GM19023 (cell line): ENCODE measurements around the gene RPTOR.

ENCODE experiments used
- ATAC-seq: cut with Tn5 transposase; IDR thresholded peaks from one replicate; pipeline ENCODE4 v1.9.1; 2021; ENCODE audit warnings: mild to moderate bottlenecking, moderate library complexity; ENCODE audit not compliant: unreplicated experiment

RPTOR gene

GRCh38 chr17:80839970-80840369, 295.3 kb downstream of the RPTOR start:
- ATAC-seq, result no peak

GRCh38 chr17:80842456-80843013, 297.9 kb downstream of the RPTOR start:
- no peak for ATAC-seq

- no peak for ATAC-seq
Measured at GRCh38 chr17:80843741-80844156, 299.1 kb downstream of the RPTOR start.

GRCh38 chr17:80844418-80844990, 299.9 kb downstream of the RPTOR start:
- no peak for ATAC-seq

GRCh38 chr17:80845069-80845862, 300.6 kb downstream of the RPTOR start:
- ATAC-seq, result no peak

- ATAC-seq, result no peak
Measured at GRCh38 chr17:80845863-80846671, 301.4 kb downstream of the RPTOR start.

- no peak for ATAC-seq
Measured at GRCh38 chr17:80846932-80847331, 302.3 kb downstream of the RPTOR start.

GRCh38 chr17:80847496-80848230, 303.0 kb downstream of the RPTOR start:
- ATAC-seq, result no peak

GRCh38 chr17:80848449-80849102, 303.9 kb downstream of the RPTOR start:
- ATAC-seq, result no peak

- no peak for ATAC-seq
Measured at GRCh38 chr17:80849119-80849518, 304.5 kb downstream of the RPTOR start.

GRCh38 chr17:80850109-80850508, 305.5 kb downstream of the RPTOR start:
- ATAC-seq, result no peak

- no peak for ATAC-seq
Measured at GRCh38 chr17:80850817-80851216, 306.2 kb downstream of the RPTOR start.

- no peak for ATAC-seq
Measured at GRCh38 chr17:80851277-80851925, 306.8 kb downstream of the RPTOR start.

GRCh38 chr17:80852476-80853015, 307.9 kb downstream of the RPTOR start:
- no peak for ATAC-seq

- ATAC-seq, result no peak
Measured at GRCh38 chr17:80853076-80853475, 308.4 kb downstream of the RPTOR start.

- ATAC-seq, result no peak
Measured at GRCh38 chr17:80854220-80854619, 309.6 kb downstream of the RPTOR start.

- no peak for ATAC-seq
Measured at GRCh38 chr17:80855196-80855947, 310.7 kb downstream of the RPTOR start.

GRCh38 chr17:80855948-80856862, 311.6 kb downstream of the RPTOR start:
- peak; percentile 75 for ATAC-seq
